CD4-positive, alpha-beta T cell treated with Interferon alpha-2 for 1 hour (primary cell): Measurements from ENCODE around the gene IVD.

ENCODE experiments used
- DNase-seq, 2 donors: peaks; one replicate each; pipeline ENCODE4 v3.0.0-alpha.2; 2020 to 2022

Gene IVD

GRCh38 chr15:40416056-40416455 is 10.5 kb downstream of the IVD start:
- no peak for DNase-seq

- no peak for DNase-seq
Measured at GRCh38 chr15:40418126-40418525, 12.5 kb downstream of the IVD start.

- DNase-seq: no peak
Measured at GRCh38 chr15:40420071-40420713, 14.6 kb downstream of the IVD start.

GRCh38 chr15:40420793-40421192 is 15.2 kb downstream of the IVD start:
- no peak for DNase-seq

GRCh38 chr15:40421246-40422157 is 15.9 kb downstream of the IVD start:
- peak; percentile 75 to 80 for DNase-seq

GRCh38 chr15:40424483-40425115 is 19.0 kb downstream of the IVD start:
- no peak for DNase-seq

GRCh38 chr15:40425681-40426080 is 20.1 kb downstream of the IVD start:
- DNase-seq: no peak

- DNase-seq: no peak
Measured at GRCh38 chr15:40427188-40427587, 21.6 kb downstream of the IVD start.

GRCh38 chr15:40428185-40428584 is 22.6 kb downstream of the IVD start:
- DNase-seq: no peak

GRCh38 chr15:40429068-40429710 is 23.6 kb downstream of the IVD start:
- no peak for DNase-seq

- DNase-seq: no peak
Measured at GRCh38 chr15:40430271-40430805, 24.7 kb downstream of the IVD start.

GRCh38 chr15:40435023-40435709 is 29.6 kb downstream of the IVD start:
- no peak for DNase-seq

- no peak for DNase-seq
Measured at GRCh38 chr15:40435710-40436089, 30.1 kb downstream of the IVD start.

- DNase-seq: peak in 1 of 2 donors; percentile 26
Measured at GRCh38 chr15:40436116-40436891, 30.7 kb downstream of the IVD start.

GRCh38 chr15:40436892-40437751 is 31.5 kb downstream of the IVD start:
- no peak for DNase-seq

- DNase-seq: no peak
Measured at GRCh38 chr15:40437752-40438687, 32.4 kb downstream of the IVD start.

GRCh38 chr15:40438712-40439111 is 33.1 kb downstream of the IVD start:
- no peak for DNase-seq

GRCh38 chr15:40439461-40439959 is 33.9 kb downstream of the IVD start:
- DNase-seq: no peak
